Daoy (cell line): ENCODE results near the gene GRM5. TPM values are rescaled to one million over a fixed set of nuclear protein-coding genes. Genes with fewer than 3 reads are reported as not detected.

Experiments used
- DNase-seq: peaks from one replicate; pipeline ENCODE4 v3.0.0-alpha.2; 2015; ENCODE audit warnings: low read depth
- total RNA-seq: library from RNA; depleted of rRNA; stranded (reverse); fragments of >200 nt; shearing (Covaris generic); gene quantifications from 2 replicates; pipeline ENCODE4 v1.2.3, GENCODE V29; 2014

The GRM5 gene
- total RNA-seq, 1 experiment from 2014 or later, result not detected

DNA sequence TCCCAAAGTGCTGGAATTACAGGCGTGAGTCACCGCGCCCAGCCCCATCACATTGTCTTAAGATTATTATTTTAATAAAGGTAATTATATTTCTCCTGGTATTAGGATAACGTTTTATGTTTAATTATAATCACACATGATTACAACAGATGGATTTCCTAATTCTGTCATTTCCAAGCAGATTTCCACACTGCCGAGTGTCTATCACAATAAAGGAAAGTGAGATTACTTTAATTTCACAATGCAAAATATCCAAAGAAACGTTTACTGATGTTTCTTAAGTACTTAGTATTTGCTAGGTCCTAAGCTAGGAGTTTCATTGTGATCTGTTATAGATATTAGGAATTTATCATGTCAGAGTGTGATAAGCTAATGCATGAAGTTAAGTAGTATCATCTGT is 524.8 kb downstream of the GRM5 start:
- no peak for DNase-seq

DNA sequence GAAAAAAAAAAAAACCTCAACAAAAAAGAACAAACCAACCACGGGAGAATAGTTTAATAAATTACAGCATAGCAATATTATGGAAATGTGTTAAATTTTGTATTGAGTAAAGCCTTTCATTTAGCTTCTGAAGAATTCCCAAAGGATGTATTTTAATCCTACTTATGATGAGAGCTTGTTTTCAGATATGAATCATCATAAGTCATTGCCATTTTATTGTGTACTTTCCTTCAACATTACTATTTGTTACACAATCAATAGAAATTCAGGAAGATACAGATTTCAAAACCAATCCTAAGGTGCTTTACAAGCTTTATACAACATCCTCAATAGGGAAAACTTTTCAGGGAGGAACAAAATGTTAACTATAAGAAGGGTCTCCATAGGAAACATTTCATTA is 527.7 kb downstream of the GRM5 start:
- DNase-seq, result no peak

GRCh38 chr11:88537613-88538012 is 528.2 kb downstream of the GRM5 start:
- DNase-seq, result no peak

- no peak for DNase-seq
Observed at GRCh38 chr11:88536616-88537265, 529.0 kb downstream of the GRM5 start.

DNA sequence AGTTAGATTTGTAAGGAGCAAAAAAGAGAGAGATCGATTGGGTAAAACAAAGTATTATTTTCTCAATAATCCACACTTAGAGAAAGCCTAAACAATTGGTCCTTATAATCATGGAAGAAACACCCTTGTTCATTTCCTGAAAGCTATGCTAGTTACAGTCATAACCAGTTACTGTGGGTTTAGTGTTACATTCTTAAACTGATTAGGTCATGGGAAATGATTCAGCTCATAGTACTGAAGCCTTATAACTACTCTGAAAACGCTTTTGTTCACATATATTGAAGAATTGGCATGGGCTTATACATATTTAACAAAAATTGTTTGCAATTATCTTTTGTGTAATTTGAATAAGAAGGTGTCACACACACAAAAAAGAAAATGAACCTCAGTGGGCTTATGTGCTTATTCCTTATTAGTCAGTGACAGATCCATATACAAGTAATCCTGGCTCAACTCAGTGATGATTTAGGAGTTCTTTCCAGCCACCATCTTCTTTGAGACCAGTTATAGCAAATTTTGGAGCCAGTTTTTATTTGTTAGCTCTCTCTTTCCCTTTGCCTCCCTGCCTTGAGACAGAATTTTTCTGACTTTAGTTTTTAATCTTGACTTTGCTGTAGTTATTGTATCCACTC is 529.8 kb downstream of the GRM5 start:
- DNase-seq, result peak; percentile 75

GRCh38 chr11:88535266-88535665 is 530.5 kb downstream of the GRM5 start:
- no peak for DNase-seq

GRCh38 chr11:88534706-88535105 is 531.1 kb downstream of the GRM5 start:
- peak; percentile 10 for DNase-seq

DNA sequence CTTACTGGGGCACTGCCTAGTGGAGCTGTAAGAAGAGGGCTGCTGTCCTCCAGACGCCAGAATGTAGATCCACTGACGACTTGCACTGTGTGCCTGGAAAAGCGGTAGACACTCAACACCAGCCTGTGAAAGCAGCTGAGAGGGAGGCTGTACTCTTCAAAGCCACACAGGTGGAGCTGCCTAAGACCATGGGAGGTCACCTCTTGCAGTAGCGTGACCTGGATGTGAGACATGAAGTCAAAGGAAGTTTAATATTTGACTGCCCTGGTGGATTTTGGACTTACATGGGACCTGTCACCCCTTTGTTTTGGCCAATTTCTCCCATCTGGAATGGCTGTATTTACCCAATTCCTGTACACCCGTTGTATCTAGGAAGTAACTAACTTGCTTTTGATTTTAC is 531.6 kb downstream of the GRM5 start:
- no peak for DNase-seq

- no peak for DNase-seq
Observed at GRCh38 chr11:88533001-88533400, 532.8 kb downstream of the GRM5 start.

GRCh38 chr11:88531831-88532230 is 534.0 kb downstream of the GRM5 start:
- no peak for DNase-seq

GRCh38 chr11:88529426-88529825 is 536.4 kb downstream of the GRM5 start:
- DNase-seq, result no peak

DNA sequence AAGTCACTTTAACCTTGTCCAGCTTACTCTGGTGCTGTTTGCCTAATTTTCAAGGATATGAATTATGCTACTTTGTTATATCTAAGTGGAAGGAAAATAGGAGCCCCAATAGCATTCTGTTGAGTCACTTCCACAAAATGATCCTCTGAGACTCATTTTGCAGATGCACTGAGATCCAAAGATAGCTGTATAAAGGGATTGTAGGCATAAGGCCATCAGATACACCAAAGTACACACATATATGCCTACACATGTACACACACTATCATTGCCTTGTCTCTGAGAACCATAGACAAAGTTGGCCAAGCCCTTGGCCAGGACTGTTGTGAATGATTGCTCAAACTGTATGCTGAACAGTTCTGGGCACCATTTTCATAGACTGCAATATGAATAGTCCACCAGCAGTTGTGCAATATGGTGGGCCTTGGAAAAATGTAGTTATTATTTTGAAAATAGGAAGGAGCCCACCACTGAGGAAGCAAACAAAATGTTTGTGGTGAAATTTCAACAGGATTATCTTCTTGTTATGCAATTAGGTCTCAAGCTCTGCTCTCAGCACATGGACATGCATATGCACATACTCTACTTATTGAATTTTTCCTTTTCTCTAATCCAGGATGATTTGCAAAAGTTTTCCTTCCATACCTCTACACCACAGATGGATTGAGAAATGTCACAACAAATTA is 542.3 kb downstream of the GRM5 start:
- no peak for DNase-seq

DNA sequence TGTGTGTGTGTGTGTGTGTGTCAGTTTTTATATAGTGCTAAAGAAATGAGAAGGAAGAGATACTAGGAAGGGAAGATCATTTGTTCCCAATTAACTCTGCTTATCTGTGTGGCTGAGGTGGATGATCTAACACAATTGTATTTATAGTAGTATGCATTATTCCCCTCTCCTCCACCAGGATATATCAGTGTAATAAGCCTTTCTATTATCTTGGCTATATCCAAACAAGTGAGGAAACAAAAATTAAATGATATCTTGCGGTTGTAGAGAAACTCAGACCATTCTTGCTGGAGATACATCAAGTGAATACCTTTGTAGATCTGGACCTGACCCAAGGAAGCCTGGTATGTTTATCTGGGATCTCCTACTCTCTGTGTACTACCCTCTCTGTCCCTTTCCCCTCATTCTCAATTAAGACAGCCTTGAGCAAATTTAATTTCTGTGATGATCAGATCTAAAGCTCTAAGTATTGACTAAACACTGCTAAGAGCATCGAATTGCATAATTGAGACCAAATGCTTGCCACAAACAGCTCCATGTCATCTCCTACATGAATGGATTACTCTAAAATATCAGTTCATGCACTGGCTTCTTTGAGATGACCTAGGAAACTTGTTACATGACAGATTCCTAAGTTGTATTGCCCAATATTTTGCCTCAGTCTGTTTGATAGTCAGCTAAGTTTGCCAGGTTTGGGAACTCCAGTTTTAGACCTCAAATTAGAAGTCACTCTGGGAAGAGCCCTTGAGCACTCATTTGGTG is 543.0 kb downstream of the GRM5 start:
- no peak for DNase-seq

- no peak for DNase-seq
Observed at GRCh38 chr11:88521799-88522201, 544.0 kb downstream of the GRM5 start.

DNA sequence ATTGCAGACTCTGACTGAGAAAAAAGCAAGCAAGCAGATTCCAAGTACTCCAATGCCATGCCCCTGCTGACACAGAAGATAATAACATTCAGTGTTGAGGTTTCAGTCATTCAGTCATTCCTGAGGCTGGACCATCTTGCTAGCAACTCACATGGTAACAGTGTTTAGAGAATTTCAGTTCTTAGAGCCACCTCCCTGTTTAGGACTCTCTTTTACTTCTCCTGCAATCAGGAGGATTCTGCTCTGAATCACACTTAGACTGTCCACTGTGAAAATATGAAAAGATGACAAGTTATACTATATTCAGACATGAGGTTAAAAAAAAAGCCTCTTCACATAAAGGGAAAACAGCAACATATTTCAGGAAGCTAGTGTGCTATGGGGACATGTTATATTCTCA is 544.4 kb downstream of the GRM5 start:
- no peak for DNase-seq

DNA sequence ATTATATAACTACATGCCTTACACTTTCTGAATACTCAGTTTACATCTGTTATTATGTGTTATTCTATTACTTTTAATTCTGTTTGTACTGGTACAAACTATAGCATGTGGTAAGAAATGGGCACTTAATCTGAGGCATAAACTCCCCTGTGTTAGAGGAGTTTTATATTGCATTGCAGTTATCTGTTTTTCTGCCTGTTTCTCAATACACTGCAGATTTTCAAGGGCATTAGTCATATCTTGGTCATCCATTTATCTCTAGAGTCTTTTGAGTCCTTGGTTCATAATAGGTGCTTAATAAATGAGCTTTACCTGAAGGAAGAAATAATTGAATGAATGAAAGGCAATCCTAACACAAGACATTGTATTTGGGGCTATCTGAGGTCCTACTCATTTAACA is 545.4 kb downstream of the GRM5 start:
- no peak for DNase-seq

DNA sequence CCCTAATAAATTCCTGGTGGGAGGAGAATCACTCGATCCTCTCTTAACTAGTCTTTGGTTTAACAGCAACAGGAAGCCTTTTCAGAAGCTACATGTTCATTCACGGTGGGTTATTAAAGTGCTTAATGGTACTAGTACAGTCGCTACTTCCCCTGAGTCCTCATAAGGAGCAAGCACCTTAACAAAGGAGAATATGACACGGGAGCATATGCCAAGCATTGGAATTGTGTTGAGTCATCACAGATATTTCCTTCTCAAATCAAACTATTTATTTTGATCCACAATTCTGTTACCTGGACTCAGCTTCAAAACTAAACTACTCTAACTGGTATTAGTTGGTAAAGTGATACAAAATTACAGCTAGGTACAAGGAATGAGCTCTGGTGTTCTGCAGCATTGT is 550.8 kb downstream of the GRM5 start:
- DNase-seq, result no peak

DNA sequence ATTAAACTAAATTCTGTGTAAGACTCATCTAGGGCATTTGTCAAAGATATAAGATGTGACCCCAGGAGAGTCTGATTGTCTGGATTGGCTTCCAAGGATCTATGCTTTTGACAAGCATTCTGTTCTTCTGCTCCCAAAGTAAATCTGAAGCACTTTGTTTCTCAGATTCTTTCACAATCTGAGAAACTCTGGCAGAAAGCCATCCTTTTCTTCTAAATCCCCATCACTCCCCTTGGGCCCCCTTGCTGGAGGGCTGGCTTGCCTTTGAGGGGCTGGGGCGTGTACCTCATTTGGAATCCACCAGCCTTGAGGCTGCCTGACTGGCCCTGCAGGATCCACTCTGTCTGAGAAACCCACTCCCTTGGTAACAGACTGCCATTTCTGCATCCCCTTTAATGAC is 554.8 kb downstream of the GRM5 start:
- DNase-seq, result no peak

DNA sequence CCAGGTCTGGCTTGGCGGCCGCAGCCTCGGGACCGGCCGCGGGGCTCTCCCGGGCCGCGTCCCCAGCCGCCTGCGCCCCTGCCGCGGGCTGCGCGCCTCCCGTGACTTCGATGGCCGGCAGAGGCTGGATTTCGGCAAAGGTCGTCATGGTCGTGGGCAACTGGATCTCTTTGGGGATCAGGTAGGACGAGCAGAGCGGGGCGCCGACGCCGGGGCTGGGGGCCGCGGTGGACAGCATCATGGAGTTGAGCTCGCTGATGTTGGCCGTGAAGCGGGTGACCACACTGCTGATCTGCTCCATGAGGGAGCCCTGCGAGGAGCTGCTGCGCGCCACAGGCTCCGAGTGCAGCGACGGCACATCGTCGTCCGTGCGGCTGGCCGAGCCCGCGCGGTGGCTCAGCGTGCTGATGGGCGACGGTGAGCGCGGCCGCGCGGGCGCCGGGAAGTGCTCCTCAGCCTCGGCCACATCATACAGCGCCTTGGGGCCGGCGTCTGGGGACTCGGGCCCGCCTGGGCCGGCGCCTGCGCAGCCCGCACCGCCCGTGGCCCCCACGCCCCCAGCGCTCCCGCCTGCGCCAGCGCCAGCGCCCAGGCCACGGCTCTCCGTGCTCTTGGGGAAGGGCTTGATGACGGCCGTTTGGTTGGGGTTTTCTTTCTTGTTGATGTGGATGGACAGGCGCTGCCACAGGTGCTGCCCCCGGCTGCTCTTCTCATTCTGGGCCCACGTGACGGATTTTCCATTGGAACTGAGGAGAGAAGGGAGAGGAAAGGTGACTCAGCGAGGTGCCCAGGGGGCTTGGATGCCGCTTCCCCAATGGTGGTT is 556.8 kb downstream of the GRM5 start:
- DNase-seq, result no peak

DNA sequence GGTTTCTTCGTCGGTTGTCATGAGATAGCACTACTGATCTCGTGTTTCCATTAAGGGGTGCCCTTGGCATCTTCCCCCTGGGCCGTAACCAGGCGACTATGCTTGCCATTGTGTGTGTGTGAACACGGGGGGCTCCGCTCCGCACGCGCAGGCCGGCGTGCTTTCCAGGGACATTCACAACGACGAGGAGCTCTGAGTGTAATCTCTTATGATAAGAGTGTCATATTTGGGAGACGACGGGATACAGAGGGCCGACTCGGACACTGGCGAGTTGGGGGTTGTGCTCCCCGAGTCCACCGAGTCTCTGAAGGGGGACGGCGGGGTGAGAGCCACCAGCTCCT is 557.4 kb downstream of the GRM5 start:
- DNase-seq, result no peak

GRCh38 chr11:88507771-88508417 is 557.9 kb downstream of the GRM5 start:
- DNase-seq, result no peak
